Amygdala (tissue), 56 donors: ENCODE data around the gene TM4SF4.

Experiments used
- DNase-seq, 56 donors: peaks; one replicate each; lab custom pipeline; 2025; lab: John Stamatoyannopoulos, UW

The TM4SF4 gene

DNA sequence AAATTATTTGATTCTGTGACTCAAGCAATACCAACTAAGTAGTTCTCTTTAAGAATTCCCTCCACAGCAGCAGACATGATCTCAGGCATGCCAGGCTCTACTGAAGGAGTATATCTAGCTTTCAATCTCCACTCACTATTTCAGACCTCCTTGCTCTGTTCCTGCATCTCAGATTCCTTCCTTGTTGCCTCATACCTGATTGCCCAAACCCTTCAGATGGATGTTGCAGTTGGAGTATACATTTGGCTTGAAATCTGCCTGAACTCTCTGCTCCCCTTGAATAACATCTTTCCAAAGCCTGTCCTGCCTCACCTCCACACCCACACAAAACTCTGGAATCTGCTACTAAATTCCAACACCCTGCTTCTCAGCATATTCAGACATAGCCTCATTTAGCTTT lies 19.8 kb upstream of the TM4SF4 start:
- no peak for DNase-seq

GRCh38 chr3:149455366-149455765 lies 19.1 kb upstream of the TM4SF4 start:
- DNase-seq = no peak

GRCh38 chr3:149455989-149456388 lies 18.5 kb upstream of the TM4SF4 start:
- DNase-seq = no peak

DNA sequence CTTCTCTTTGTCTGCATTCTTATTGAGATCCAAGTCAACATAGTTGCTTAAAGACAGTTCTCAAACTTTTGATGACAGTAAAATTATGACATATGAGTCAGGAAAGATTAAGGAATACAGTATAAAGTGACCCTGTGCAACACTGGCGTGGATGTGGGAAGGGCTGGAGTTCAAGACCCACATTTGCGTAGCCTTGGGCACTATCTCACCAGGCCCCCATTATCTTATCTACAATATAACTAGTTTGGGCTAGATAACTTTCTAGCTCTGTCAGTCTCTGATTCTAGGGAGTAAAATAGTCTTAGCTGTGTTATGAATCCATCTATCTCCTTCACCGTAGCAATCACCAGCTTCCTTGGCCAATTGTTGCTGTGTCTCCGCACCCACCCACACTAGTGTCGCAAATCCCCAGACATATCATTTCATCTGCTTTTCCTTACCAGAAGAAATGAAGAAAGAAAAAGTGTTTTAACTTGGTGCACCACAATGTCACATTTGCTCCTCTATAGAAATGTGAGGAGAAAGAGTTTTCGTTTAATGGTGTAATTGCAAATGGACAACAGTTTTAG lies 14.9 kb upstream of the TM4SF4 start:
- DNase-seq = no peak

DNA sequence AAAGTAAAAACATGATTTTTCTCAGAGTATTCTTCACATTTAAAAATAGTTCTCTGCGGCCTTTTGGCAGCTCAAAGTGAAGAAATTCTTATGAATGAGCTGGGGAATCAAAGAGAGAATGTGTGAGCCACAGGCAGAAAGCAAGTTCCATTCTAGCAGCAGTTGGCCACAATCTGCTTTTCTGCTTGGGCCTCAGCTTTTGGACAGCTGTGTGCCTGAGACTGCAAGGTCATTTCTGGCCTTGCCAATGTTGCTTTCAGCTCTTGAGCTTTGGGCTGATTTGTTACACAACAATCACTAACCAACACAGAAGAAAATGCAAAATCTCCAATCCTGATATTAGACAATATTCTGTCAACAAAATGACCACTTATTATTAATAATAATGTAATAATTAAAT lies 14.4 kb upstream of the TM4SF4 start:
- no peak for DNase-seq

GRCh38 chr3:149462051-149462450 lies 12.4 kb upstream of the TM4SF4 start:
- no peak for DNase-seq

DNA sequence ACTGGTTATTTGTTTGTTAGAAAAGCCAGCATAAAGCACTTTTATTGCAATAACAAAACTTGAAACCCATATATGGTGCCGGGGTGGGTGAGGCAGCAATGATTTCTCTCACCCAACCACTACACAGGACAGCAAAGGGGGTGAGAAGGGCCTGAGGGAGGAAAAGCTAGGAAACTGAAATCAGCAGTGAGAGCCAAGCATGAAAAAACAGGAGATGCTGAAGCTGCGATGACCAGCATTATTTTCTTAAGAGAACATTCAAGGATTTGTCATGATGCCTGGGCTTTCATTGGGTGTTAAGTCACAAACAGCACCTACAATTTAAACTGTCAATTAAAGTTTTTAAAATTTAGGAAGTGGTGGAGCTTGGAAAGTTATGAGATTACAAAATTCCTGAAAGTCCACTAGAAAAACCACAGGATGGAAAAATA lies 11.9 kb upstream of the TM4SF4 start:
- DNase-seq = no peak

DNA sequence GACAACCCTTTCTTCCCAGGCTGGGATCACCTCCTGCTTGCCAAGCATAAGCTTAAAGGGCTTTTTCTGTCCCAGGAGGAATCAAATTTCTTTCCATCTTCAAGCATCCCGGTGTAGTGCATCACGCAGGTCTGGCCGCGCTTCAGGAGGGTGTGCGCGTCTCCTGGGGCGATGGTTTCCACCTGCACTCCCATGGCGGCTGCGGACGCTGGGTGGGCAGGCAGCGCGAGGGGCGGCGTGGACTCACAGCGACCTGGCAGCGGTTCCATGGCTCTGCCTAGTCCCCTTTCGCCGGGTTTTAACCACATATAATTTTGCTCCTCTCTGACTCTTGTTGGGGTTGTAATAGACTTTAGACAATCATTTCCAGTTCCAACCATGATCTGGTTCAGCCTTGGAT lies 10.6 kb upstream of the TM4SF4 start:
- DNase-seq = no peak

DNA sequence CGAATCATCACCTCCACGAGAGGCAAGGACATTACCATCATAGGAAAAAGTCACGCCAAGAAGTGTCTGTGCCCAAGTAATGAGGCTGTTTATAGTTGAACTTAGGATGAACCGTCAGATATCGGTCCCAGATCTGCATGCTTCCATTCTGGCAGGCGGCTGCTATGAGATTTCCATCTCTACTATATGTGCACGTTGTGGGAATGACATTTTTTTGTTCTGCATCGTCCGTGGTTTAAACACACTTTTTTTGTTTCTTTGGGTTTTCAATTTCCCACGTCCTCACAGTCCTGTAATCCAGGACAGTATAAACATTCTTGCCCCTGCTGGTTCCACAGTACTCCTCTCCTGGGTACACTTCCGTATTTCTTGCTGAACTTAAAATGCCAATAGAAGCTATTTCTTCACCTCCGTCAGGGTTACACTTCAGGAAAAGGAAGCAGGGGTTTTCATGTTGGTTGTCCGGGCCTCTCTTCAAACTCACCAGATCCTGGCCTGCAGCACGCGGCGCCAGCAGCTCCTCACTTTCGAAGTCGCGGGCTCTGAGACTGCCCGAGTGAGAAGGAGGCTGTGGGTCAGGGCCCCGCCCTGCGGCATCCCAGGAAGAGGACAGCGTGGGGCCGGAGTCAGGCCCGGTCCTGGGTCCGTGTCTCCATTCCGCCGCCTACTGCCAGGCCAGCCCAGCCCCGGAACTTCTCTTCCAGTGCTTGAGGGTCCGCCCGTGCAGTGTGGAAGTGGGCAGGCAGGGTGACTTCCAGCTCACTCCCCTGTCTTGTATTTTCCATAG lies 9.8 kb upstream of the TM4SF4 start:
- no peak for DNase-seq

GRCh38 chr3:149465351-149465883 lies 9.1 kb upstream of the TM4SF4 start:
- no peak for DNase-seq

DNA sequence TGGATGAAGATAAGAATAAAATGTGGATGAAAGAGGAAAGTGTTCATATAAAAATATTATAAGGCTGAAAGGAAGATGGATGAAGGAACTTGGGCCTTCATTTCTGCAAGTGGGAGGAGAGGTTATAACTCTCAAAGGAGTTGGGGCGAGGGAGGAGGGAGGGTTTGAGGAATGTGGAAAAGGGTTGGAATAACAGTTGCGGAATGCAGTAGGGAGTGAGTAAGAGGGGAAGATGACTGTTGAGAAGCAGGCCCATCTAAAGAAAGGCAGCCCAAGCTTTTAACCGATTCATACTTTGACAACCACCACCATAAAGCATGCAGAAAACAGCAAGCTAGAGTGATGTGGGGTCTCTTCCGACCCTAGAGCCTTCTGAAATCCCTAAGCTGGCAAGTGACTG lies 8.3 kb upstream of the TM4SF4 start:
- no peak for DNase-seq

- DNase-seq = no peak
Observed at GRCh38 chr3:149468504-149469212, 5.8 kb upstream of the TM4SF4 start.

DNA sequence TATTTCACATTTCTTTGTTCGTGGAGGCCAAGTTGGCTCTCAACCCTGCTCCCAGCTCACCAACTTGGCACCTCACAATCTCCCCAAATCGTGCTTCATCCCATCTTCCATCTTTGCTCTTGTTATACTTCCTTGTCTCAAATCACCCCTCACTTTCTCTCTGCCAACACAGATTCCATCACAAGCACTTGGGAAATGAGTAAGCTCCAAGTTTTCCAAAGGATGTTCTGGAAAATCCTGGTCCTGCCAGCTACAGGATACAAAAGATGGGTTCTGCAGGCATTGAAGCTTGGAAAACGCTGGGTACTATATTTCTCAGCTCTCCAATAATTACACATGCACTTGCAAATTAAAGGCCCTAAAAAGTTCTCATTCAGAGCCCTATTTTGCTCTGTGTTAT lies 4.1 kb upstream of the TM4SF4 start:
- no peak for DNase-seq

- DNase-seq = no peak
Observed at GRCh38 chr3:149472030-149472797, 2.3 kb upstream of the TM4SF4 start.

- no peak for DNase-seq
Observed at GRCh38 chr3:149473357-149474249, 894 bp upstream of the TM4SF4 start.

DNA sequence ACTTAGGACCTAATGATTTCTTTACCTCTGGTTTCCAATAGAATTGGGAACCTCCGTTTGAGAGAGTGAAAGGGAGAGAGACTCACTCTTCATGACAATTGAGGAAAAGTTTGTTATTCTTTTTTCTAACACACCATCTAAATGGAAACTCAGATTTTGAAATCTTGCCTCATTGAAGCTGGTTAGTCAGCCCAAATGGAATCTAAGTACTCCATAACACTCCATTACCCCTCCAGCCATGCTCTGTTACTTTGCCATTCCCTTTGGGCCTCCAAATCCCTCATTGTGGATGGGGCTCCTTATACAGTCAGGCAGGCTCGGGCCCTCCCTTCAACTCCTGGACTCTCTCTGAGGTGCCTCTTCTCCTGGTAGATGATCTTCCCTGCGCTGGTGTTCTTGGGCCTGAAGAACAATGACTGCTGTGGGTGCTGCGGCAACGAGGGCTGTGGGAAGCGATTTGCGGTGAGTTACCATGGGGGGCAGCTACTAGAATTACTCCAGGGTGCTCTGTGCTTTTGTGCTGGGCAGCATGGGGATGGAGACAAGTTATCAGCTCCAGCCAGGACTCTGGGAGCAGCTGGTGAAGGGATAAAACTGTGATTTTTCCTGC lies 1.1 kb downstream of the TM4SF4 start:
- no peak for DNase-seq

DNA sequence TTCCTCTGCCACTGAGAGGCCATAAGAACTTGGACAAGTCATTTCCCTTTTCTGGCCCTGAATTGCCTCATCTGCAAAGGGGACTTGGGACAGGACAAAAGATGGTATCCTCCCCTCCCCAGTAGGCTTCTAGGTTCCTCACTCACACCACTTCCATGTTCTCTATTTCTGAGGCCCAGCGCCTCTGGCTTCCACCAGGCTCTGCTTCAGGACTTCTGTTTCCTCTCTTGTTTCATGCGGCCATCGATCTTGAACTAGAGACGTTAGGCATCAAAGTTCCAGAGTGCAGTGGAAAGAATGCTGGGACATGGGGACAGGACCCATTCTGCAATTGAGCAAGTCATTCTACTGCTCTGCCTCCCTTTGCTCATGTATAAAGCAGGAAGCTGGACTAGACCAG lies 1.7 kb downstream of the TM4SF4 start:
- no peak for DNase-seq

- no peak for DNase-seq
Observed at GRCh38 chr3:149479621-149480325, 5.3 kb downstream of the TM4SF4 start.
